Caco-2 (cell line): ENCODE results near the gene DEPP1. TPM values are rescaled to one million over a fixed set of nuclear protein-coding genes. Genes with fewer than 3 reads are reported as not detected.

Source experiments
- BruUV-seq: library from RNA; stranded (reverse); fragments of 400-500 nt; replicated peaks from 2 replicates; lab custom pipeline; 2021; lab: Mats Ljungman, UMichigan
- CTCF ChIA-PET: fragments of 300-600 bp; sonication (Branson Sonifier 250); formaldehyde crosslinking; loops from one replicate; lab custom pipeline; 2022; ENCODE audit warnings: antibody characterized with exemption; lab: Charles Lee
- POLR2A ChIA-PET: fragments of 300-600 bp; sonication (Branson Sonifier 250); formaldehyde crosslinking; loops from one replicate; lab custom pipeline; 2022; ENCODE audit warnings: antibody characterized with exemption; lab: Charles Lee
- DNase-seq, 2 experiments: peaks; one replicate each; pipeline versions ENCODE4 v3.0.0 to v3.0.0-alpha.2; 2020 to 2022
- H3K27me3 ChIP-seq: replicated peaks from 2 replicates; pipeline ENCODE4 v1.6.0; 2011; ENCODE audit warnings: low read length; ENCODE audit not compliant: control insufficient read depth, insufficient read depth
- H3K36me3 ChIP-seq: 2 replicates; pipeline ENCODE4 v1.5.1; 2011; ENCODE audit warnings: low read length; ENCODE audit not compliant: control insufficient read depth, insufficient read depth
- H3K4me1 ChIP-seq: fragments of 250-450 bp; sonication (Bioruptor Pico); 2 replicates; pipeline ENCODE4 v1.5.1; 2020; ENCODE audit warnings: mild to moderate bottlenecking
- H3K4me3 ChIP-seq: 2 replicates; pipeline ENCODE4 v1.5.1; 2011; ENCODE audit warnings: low read depth, mild to moderate bottlenecking, control low read depth, low read length
- H3K9me3 ChIP-seq: fragments of 250-450 bp; sonication (Bioruptor Pico); 2 replicates; pipeline ENCODE4 v1.5.1; 2020; ENCODE audit warnings: mild to moderate bottlenecking, moderate library complexity
- H3K27ac Mint-ChIP-seq: one replicate; pipeline ENCODE4 v1.8.0; 2022; ENCODE audit warnings: mixed read lengths; ENCODE audit not compliant: unreplicated experiment
- H3K27me3 Mint-ChIP-seq: one replicate; pipeline ENCODE4 v1.8.0; 2022; ENCODE audit warnings: mixed read lengths; ENCODE audit not compliant: insufficient read depth, unreplicated experiment
- H3K36me3 Mint-ChIP-seq: one replicate; pipeline ENCODE4 v1.8.0; 2022; ENCODE audit warnings: mild to moderate bottlenecking, mixed read lengths; ENCODE audit not compliant: insufficient read depth, unreplicated experiment
- H3K4me1 Mint-ChIP-seq: one replicate; pipeline ENCODE4 v1.8.0; 2022; ENCODE audit warnings: low read depth, mixed read lengths; ENCODE audit not compliant: unreplicated experiment
- H3K4me3 Mint-ChIP-seq: one replicate; pipeline ENCODE4 v1.8.0; 2022; ENCODE audit warnings: mild to moderate bottlenecking, moderate library complexity, mixed read lengths; ENCODE audit not compliant: unreplicated experiment
- H3K9me3 Mint-ChIP-seq: one replicate; pipeline ENCODE4 v1.8.0; 2022; ENCODE audit warnings: mixed read lengths; ENCODE audit not compliant: unreplicated experiment
- CTCF ChIP-seq, 2 experiments: fragments of 200-600 bp in 1 of 2; IDR thresholded peaks; 1 replicate in 1 of 2; 2 replicates in 1 of 2; pipeline versions ENCODE4 v1.5.1 to v1.8.0; 2011 to 2022; ENCODE audit warnings: antibody characterized with exemption in 1 of 2, control low read depth in 1 of 2, inconsistent platforms in 1 of 2, low read depth in 1 of 2, low read length in 1 of 2, mild to moderate bottlenecking in 1 of 2, moderate library complexity in 1 of 2; ENCODE audit not compliant: insufficient read depth in 1 of 2, severe bottlenecking in 1 of 2, unreplicated experiment in 1 of 2
- intact Hi-C: fragments of 100-400 bp; cut with micrococcal nuclease; formaldehyde crosslinking; loops from one replicate; pipeline ENCODE4 v1.10.0; 2022; ENCODE audit not compliant: unreplicated experiment
- total RNA-seq: library from RNA; stranded (reverse); gene quantifications from 2 replicates; pipeline ENCODE4 v1.2.3, GENCODE V29; 2022

The DEPP1 gene
- total RNA-seq, 1 experiment from 2014 or later: 13.6 TPM

- H3K4me3 ChIP-seq: no peak overlapping the region
- Mint-ChIP-seq H3K4me3 (no peak overlapping the region), H3K27ac (peak overlapping the region; percentile 16), H3K36me3 (no peaks in the 10 kb centered on the region), H3K4me1 (peaks cover 20% of the 10 kb centered on the region), H3K9me3 (no peaks in the 10 kb centered on the region), H3K27me3 (peaks cover 5% of the 10 kb centered on the region)
- no peaks in the 10 kb centered on the region for H3K36me3 ChIP-seq
- H3K4me1 ChIP-seq: peaks cover 28% of the 10 kb centered on the region
- intact Hi-C loops: no loop called here
- no peaks in the 10 kb centered on the region for H3K9me3 ChIP-seq
- no TSS peak for BruUV-seq
- CTCF ChIA-PET: interaction anchor here (0.5 to 3.0 kb wide), 21 partner anchors 12 to 1626 kb away, joined by 3 to 36 read pairs (median 8); partner anchors contain the start of genes DEPP1, RASSF4 and TMEM72
- no peaks in the 10 kb centered on the region for H3K27me3 ChIP-seq
- no peak for TF ChIP-seq CTCF (IDR thresholded peaks at IDR 0.05; ENCODE audit: insufficient read depth in 1 of 2, low read depth in 1 of 2, low read length in 1 of 2, severe bottlenecking in 1 of 2, unreplicated experiment in 1 of 2)
- POLR2A ChIA-PET: interaction anchor here (0.6 to 1.2 kb wide), 3 partner anchors 42 to 57 kb away, joined by 3 to 10 read pairs (median 7); partner anchors contain the start of gene DEPP1
- no peak for DNase-seq
These were observed 44.9 kb downstream of the DEPP1 start for GRCh38 chr10:44933451-44934321.

- H3K27me3 ChIP-seq: no peaks in the 10 kb centered on the region
- H3K4me3 Mint-ChIP-seq: no peak overlapping the region
- intact Hi-C loops: loop anchor here (1.0 kb wide), 5 partner anchors 27 to 69 kb away; partner anchors contain the start of gene RASSF4
- H3K36me3 ChIP-seq: no peaks in the 10 kb centered on the region
- no peak overlapping the region for H3K27ac Mint-ChIP-seq
- BruUV-seq: no TSS peak
- H3K9me3 ChIP-seq: no peaks in the 10 kb centered on the region
- H3K4me3 ChIP-seq: no peak overlapping the region
- peaks cover 28% of the 10 kb centered on the region for H3K4me1 ChIP-seq
- ChIA-PET CTCF (interaction anchor here (0.5 to 3.0 kb wide), 21 partner anchors 13 to 1627 kb away, joined by 3 to 36 read pairs (median 8); partner anchors contain the start of genes DEPP1, RASSF4 and TMEM72), POLR2A (interaction anchor here (0.6 to 1.2 kb wide), 3 partner anchors 43 to 58 kb away, joined by 3 to 10 read pairs (median 7); partner anchors contain the start of gene DEPP1)
- no peaks in the 10 kb centered on the region for H3K36me3 Mint-ChIP-seq
- peak; percentile 92 to 97 for DNase-seq
- no peaks in the 10 kb centered on the region for H3K9me3 Mint-ChIP-seq
- H3K4me1 Mint-ChIP-seq: peaks cover 20% of the 10 kb centered on the region
- peaks cover 5% of the 10 kb centered on the region for H3K27me3 Mint-ChIP-seq
- TF ChIP-seq CTCF (IDR thresholded peaks at IDR 0.05; ENCODE audit: insufficient read depth in 1 of 2, low read depth in 1 of 2, low read length in 1 of 2, severe bottlenecking in 1 of 2, unreplicated experiment in 1 of 2): peak; percentile 98 to 99
These were observed 45.8 kb downstream of the DEPP1 start for GRCh38 chr10:44932517-44933450.
